ENCODE data around the gene PRR22. TPM values are rescaled to one million over a fixed set of nuclear protein-coding genes. Genes with fewer than 3 reads are reported as not detected.

PRR22 gene
- total RNA-seq, 2 donors from 2014 or later: 2.3 TPM

- WGBS, 2 donors: 90 to 94% methylated on average over 2 of the region's 2 CpGs
- Histone ChIP-seq H3K4me3 (no peak overlapping the region), H3K27ac (no peak overlapping the region), H3K27me3 (no peaks in the 10 kb centered on the region), H3K36me3 (replicated peaks in 1 of 2; ENCODE audit: insufficient read depth in 1 of 2, low read depth in 2 of 2) (no peaks in the 10 kb centered on the region), H3K4me1 (peaks cover 14% of the 10 kb centered on the region), H3K9me3 (no peaks in the 10 kb centered on the region)
- no peak for ATAC-seq
- intact Hi-C loops (cut with DNase I): no loop called here
- TF ChIP-seq POLR2A (IDR thresholded peaks at IDR 0.05): no peak
- TF ChIP-seq CTCF (IDR thresholded peaks at IDR 0.05): no peak
- DNase-seq: no peak
Observed at GRCh38 chr19:5817218-5817617, 32.7 kb upstream of the PRR22 start.

- H3K4me1 ChIP-seq: peaks cover 5% of the 10 kb centered on the region
- ATAC-seq (no peak), DNase-seq (no peak)
- intact Hi-C loops (cut with DNase I): no loop called here
- TF ChIP-seq CTCF (IDR thresholded peaks at IDR 0.05) (no peak), POLR2A (IDR thresholded peaks at IDR 0.05) (no peak)
- H3K4me3 ChIP-seq: no peak overlapping the region
- no peak overlapping the region for H3K27ac ChIP-seq
- no peaks in the 10 kb centered on the region for H3K27me3 ChIP-seq
- 72 to 80% methylated on average over 8 to 10 of the region's 11 CpGs for WGBS, 2 donors
- no peaks in the 10 kb centered on the region for H3K9me3 ChIP-seq
- no peaks in the 10 kb centered on the region for H3K36me3 ChIP-seq (replicated peaks in 1 of 2; ENCODE audit: insufficient read depth in 1 of 2, low read depth in 2 of 2)
Observed at GRCh38 chr19:5814852-5815246, 30.3 kb upstream of the PRR22 start.

- WGBS, 2 donors: 76 to 83% methylated on average over 5 to 9 of the region's 9 CpGs
- no peak for TF ChIP-seq POLR2A (IDR thresholded peaks at IDR 0.05)
Observed at GRCh38 chr19:5814123-5814851, 29.7 kb upstream of the PRR22 start.

GRCh38 chr19:5811117-5811516 is 26.6 kb upstream of the PRR22 start:
- 96 to 100% methylated on average over 4 of the region's 4 CpGs for WGBS, 2 donors
- Histone ChIP-seq H3K27ac (no peak overlapping the region), H3K36me3 (replicated peaks in 1 of 2; ENCODE audit: insufficient read depth in 1 of 2, low read depth in 2 of 2) (no peaks in the 10 kb centered on the region), H3K4me3 (no peak overlapping the region), H3K9me3 (no peaks in the 10 kb centered on the region), H3K27me3 (no peaks in the 10 kb centered on the region), H3K4me1 (peaks cover 6% of the 10 kb centered on the region)
- intact Hi-C loops (cut with DNase I): no loop called here
- TF ChIP-seq CTCF (IDR thresholded peaks at IDR 0.05): no peak
- no peak for TF ChIP-seq POLR2A (IDR thresholded peaks at IDR 0.05)
- DNase-seq (no peak), ATAC-seq (no peak)

More at GRCh38 chr19:5814123-5814851, 29.7 kb upstream of the PRR22 start:
- Histone ChIP-seq H3K4me3 (no peak overlapping the region), H3K4me1 (peaks cover 5% of the 10 kb centered on the region), H3K27ac (no peak overlapping the region), H3K36me3 (replicated peaks in 1 of 2; ENCODE audit: insufficient read depth in 1 of 2, low read depth in 2 of 2) (no peaks in the 10 kb centered on the region), H3K27me3 (no peaks in the 10 kb centered on the region), H3K9me3 (no peaks in the 10 kb centered on the region)
- DNase-seq (no peak), ATAC-seq (no peak)
- intact Hi-C loops (cut with DNase I): no loop called here

GRCh38 chr19:5809469-5809868 is 24.9 kb upstream of the PRR22 start:
- TF ChIP-seq POLR2A (IDR thresholded peaks at IDR 0.05) (no peak), CTCF (IDR thresholded peaks at IDR 0.05) (no peak)
- 62 to 63% methylated on average over 10 of the region's 10 CpGs for WGBS, 2 donors
- Histone ChIP-seq H3K4me1 (peaks cover 16% of the 10 kb centered on the region), H3K36me3 (replicated peaks in 1 of 2; ENCODE audit: insufficient read depth in 1 of 2, low read depth in 2 of 2) (no peaks in the 10 kb centered on the region), H3K27me3 (no peaks in the 10 kb centered on the region), H3K27ac (no peak overlapping the region), H3K4me3 (no peak overlapping the region), H3K9me3 (no peaks in the 10 kb centered on the region)
- no peak for ATAC-seq
- intact Hi-C loops (cut with DNase I): loop anchor here (5.0 kb wide), 1 partner anchor 83 kb away; no protein-coding TSS in a partner anchor
- no peak for DNase-seq
